HepG2 (cell line): Measurements from ENCODE around the gene EHBP1. TPM values are rescaled to one million over a fixed set of nuclear protein-coding genes. Genes with fewer than 3 reads are reported as not detected.

ENCODE experiments used
- ATAC-seq: fragments of 200-7000 bp; cut with Tn5 transposase; 3 replicates; pipeline ENCODE4 v1.9.1; 2020; ENCODE audit warnings: mild to moderate bottlenecking, moderate library complexity
- BruUV-seq: library from RNA; stranded (reverse); fragments of 400-500 nt; replicated peaks from 2 replicates; lab custom pipeline; 2021; lab: Mats Ljungman, UMichigan
- CTCF ChIA-PET: fragments of 300-600 bp; formaldehyde crosslinking; extraction: SDS; loops from one replicate; lab custom pipeline; 2021; ENCODE audit warnings: low total read pairs, inconsistent platforms, low intra/inter-chr PET ratio; lab: Yijun Ruan, JAX
- POLR2A ChIA-PET: fragments of 350-600 bp; sonication (Branson Sonifier 250); formaldehyde crosslinking; loops from one replicate; lab custom pipeline; 2020; ENCODE audit warnings: antibody characterized with exemption, inconsistent platforms; lab: Yijun Ruan, JAX
- DNase-seq: peaks from one replicate; pipeline ENCODE4 v3.0.0-alpha.2; 2015; ENCODE audit warnings: low spot score
- FAIRE-seq: peaks from 3 replicates; lab custom pipeline; 2011; peaks lifted over from hg19 to GRCh38; lab: Jason Lieb, UNC
- H2AFZ ChIP-seq: one replicate; pipeline ENCODE4 v1.6.1; 2011; ENCODE audit warnings: low read length, inconsistent platforms
- H3K27ac ChIP-seq: fragments of 300-600 bp; 3 replicates; pipeline ENCODE4 v1.8.0; 2011; ENCODE audit warnings: mixed run types, mild to moderate bottlenecking, mixed read lengths, low read length, inconsistent platforms; ENCODE audit not compliant: insufficient read depth; ENCODE audit errors: extremely low read length
- H3K27me3 ChIP-seq, 2 experiments: fragments of 200-600 bp in 1 of 2; 2 replicates in 1 of 2; 3 replicates in 1 of 2; pipeline versions ENCODE4 v1.6.0 to v1.8.0; 2011; ENCODE audit warnings: low read length in 2 of 2, mild to moderate bottlenecking in 2 of 2, moderate library complexity in 2 of 2, inconsistent platforms in 1 of 2; ENCODE audit not compliant: insufficient read depth in 2 of 2, control insufficient read depth in 1 of 2
- H3K36me3 ChIP-seq, 2 experiments: fragments of 200-600 bp in 1 of 2; replicated peaks in 1 of 2; 2 replicates in 1 of 2; 3 replicates in 1 of 2; pipeline versions ENCODE4 v1.5.1 to v1.8.0; 2011; ENCODE audit warnings: low read length in 2 of 2, inconsistent platforms in 1 of 2; ENCODE audit not compliant: insufficient read depth in 2 of 2, control insufficient read depth in 1 of 2
- H3K4me1 ChIP-seq: 2 replicates; pipeline ENCODE4 v1.5.1; 2012; ENCODE audit warnings: low read length, inconsistent platforms; ENCODE audit not compliant: insufficient read depth
- H3K4me2 ChIP-seq: 2 replicates; pipeline ENCODE4 v1.6.0; 2011; ENCODE audit warnings: low read depth, low read length, inconsistent platforms
- H3K4me3 ChIP-seq, 3 experiments: fragments of 200-600 bp in 1 of 3; sonication (generic), shearing (Covaris generic) in 1 of 3; replicated peaks in 1 of 3; 2 replicates each; pipeline ENCODE4 v1.5.1; 2011 to 2016; ENCODE audit warnings: low read length in 3 of 3, inconsistent platforms in 2 of 3, low read depth in 2 of 3, mild to moderate bottlenecking in 2 of 3, control low read depth in 1 of 3, mixed read lengths in 1 of 3; ENCODE audit not compliant: insufficient read depth in 1 of 3
- H3K79me2 ChIP-seq: one replicate; pipeline ENCODE4 v1.6.1; 2011; ENCODE audit warnings: low read length, inconsistent platforms; ENCODE audit not compliant: insufficient read depth
- H3K9ac ChIP-seq: 2 replicates; pipeline ENCODE4 v1.6.0; 2011; ENCODE audit warnings: mild to moderate bottlenecking, low read depth, low read length, inconsistent platforms; ENCODE audit not compliant: insufficient read depth
- H3K9me3 ChIP-seq: 2 replicates; pipeline ENCODE4 v1.5.1; 2012; ENCODE audit warnings: mild to moderate bottlenecking, low read length
- H4K20me1 ChIP-seq: 2 replicates; pipeline ENCODE4 v1.6.0; 2011; ENCODE audit warnings: inconsistent platforms, mild to moderate bottlenecking, low read length, moderate library complexity; ENCODE audit not compliant: insufficient read depth
- ATF1 ChIP-seq: IDR thresholded peaks from 2 replicates; pipeline ENCODE4 v1.6.1; 2016; ENCODE audit warnings: mild to moderate bottlenecking, control low read depth
- BCL6 ChIP-seq: IDR thresholded peaks from 2 replicates; pipeline ENCODE4 v1.6.1; 2016; ENCODE audit warnings: missing genetic modification reagents, missing compliant biosample characterization
- CHD2 ChIP-seq: IDR thresholded peaks from 2 replicates; pipeline ENCODE4 v1.6.1; 2011; ENCODE audit warnings: low read depth, low read length, improper control_type of control experiment
- NFKB2 ChIP-seq: sonication (generic); formaldehyde crosslinking; IDR thresholded peaks from 2 replicates; pipeline ENCODE4 v1.4.0; 2020; ENCODE audit warnings: missing genetic modification reagents, borderline replicate concordance
- ZNF546 ChIP-seq: sonication (generic); formaldehyde crosslinking; conservative IDR thresholded peaks from 2 replicates; pipeline ENCODE4 v1.8.1; 2023; ENCODE audit warnings: mild to moderate bottlenecking, missing genetic modification reagents
- ZNF777 ChIP-seq: sonication (generic); formaldehyde crosslinking; IDR thresholded peaks from 2 replicates; pipeline ENCODE4 v1.4.0; 2020; ENCODE audit warnings: missing genetic modification reagents
- WGBS: methylation state at CpG from one replicate; pipeline ENCODE4 v1.1.6; 2017; ENCODE audit warnings: low lambda C conversion rate; 5-methylcytosine and 5-hydroxymethylcytosine counted together
- in situ Hi-C: cut with HindIII; loops from 2 replicates; pipeline ENCODE4 v1.10.0; 2017; ENCODE audit warnings: low pct_unique_long_range_greater_than_20kb; ENCODE audit not compliant: extremely low pct_ligation_motif_present
- intact Hi-C: fragments of 100-400 bp; cut with micrococcal nuclease; formaldehyde crosslinking; loops from one replicate; pipeline ENCODE4 v1.10.0; 2022; ENCODE audit not compliant: unreplicated experiment
- polyA plus RNA-seq, 8 experiments: library from polyadenylated mRNA; depleted of rRNA in 3 of 8; stranded (reverse) in 7 of 8; unstranded in 1 of 8; fragments of >200 nt; fragmentation: Illumina TruSeq in 4 of 8; extraction: Trizol in 4 of 8; gene quantifications; 2 replicates each; pipeline versions ENCODE4 v1.2.1 to v1.2.3, GENCODE V29; 2011 to 2016; ENCODE audit warnings: low read depth in 4 of 8, missing spikeins in 1 of 8, mixed read lengths in 1 of 8; ENCODE audit not compliant: insufficient read depth in 1 of 8
- total RNA-seq, 5 experiments: library from RNA; depleted of rRNA; stranded (reverse); fragments of >200 nt; fragmentation: Illumina TruSeq; extraction: Trizol; gene quantifications; 2 replicates each; pipeline ENCODE4 v1.2.3, GENCODE V29; 2016; ENCODE audit warnings: low read depth in 1 of 5
- TF ChIP-seq, protein P1 (sequence below): sonication (generic); formaldehyde crosslinking; IDR thresholded peaks from 2 replicates; pipeline ENCODE4 v1.4.0; 2020; ENCODE audit warnings: missing genetic modification reagents, borderline replicate concordance
- TF ChIP-seq, protein P2 (sequence below): sonication (generic); formaldehyde crosslinking; IDR thresholded peaks from 2 replicates; pipeline ENCODE4 v1.5.1; 2020; ENCODE audit warnings: mild to moderate bottlenecking, moderate library complexity, missing genetic modification reagents

Gene EHBP1
- total and polyA plus RNA-seq, 2 of the 13 experiments (the other 11 are each of a cell fraction or from before 2014, with no cell fraction given) = 93.5 to 146 TPM

DNA sequence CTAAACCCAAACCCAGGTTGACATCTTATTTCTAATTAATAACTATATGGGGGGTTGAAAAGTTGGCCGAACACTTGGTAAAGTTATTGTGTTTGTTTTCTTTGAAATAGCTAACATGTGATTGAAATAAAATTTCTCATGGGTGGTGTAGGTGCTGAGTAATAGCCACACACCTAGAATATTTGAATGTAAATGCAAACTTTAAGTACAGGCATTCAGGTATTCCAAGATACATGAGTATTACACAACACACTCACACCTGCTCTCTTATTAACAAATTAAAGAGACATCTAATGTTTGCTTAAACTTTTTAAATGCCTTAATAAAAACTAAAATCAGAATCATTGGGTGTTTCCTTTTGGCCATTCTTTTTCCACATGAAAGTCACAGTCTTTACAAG, 165.5 kb downstream of the EHBP1 start:
- intact Hi-C loops = no loop called here
- ChIA-PET CTCF (no interaction called here), POLR2A (interaction anchor here (0.6 kb wide), 1 partner anchor 9 kb away, joined by 3 read pairs; no protein-coding TSS in a partner anchor)
- FAIRE-seq (no peak), ATAC-seq (no peak), DNase-seq (no peak)
- H3K27me3 ChIP-seq = no peaks in the 10 kb centered on the region
- peaks cover 15% of the 10 kb centered on the region for H3K9me3 ChIP-seq
- H3K36me3 ChIP-seq = peaks cover 27 to 82% of the 10 kb centered on the region in 2 experiments
- H4K20me1 ChIP-seq = no peaks in the 10 kb centered on the region
- 92% methylated on average over 1 of the region's 1 CpG for WGBS
- in situ Hi-C loops = no loop called here
- H3K27ac ChIP-seq = no peak overlapping the region
- no peak overlapping the region for H3K4me2 ChIP-seq
- no peaks in the 10 kb centered on the region for H3K79me2 ChIP-seq
- no peak overlapping the region for H3K9ac ChIP-seq
- no TSS peak for BruUV-seq
- peaks cover 13% of the 10 kb centered on the region for H3K4me1 ChIP-seq
- no peak overlapping the region for H2AFZ ChIP-seq
- H3K4me3 ChIP-seq = no peak overlapping the region
- TF ChIP-seq ZNF546 (CRISPR knock-in tag) (no peak), ATF1 (CRISPR knock-in tag) (no peak), NFKB2 (CRISPR knock-in tag) (no peak), CHD2 (no peak), BCL6 (CRISPR knock-in tag) (no peak), ZNF777 (CRISPR knock-in tag) (no peak)
- TF ChIP-seq, protein P1, sequence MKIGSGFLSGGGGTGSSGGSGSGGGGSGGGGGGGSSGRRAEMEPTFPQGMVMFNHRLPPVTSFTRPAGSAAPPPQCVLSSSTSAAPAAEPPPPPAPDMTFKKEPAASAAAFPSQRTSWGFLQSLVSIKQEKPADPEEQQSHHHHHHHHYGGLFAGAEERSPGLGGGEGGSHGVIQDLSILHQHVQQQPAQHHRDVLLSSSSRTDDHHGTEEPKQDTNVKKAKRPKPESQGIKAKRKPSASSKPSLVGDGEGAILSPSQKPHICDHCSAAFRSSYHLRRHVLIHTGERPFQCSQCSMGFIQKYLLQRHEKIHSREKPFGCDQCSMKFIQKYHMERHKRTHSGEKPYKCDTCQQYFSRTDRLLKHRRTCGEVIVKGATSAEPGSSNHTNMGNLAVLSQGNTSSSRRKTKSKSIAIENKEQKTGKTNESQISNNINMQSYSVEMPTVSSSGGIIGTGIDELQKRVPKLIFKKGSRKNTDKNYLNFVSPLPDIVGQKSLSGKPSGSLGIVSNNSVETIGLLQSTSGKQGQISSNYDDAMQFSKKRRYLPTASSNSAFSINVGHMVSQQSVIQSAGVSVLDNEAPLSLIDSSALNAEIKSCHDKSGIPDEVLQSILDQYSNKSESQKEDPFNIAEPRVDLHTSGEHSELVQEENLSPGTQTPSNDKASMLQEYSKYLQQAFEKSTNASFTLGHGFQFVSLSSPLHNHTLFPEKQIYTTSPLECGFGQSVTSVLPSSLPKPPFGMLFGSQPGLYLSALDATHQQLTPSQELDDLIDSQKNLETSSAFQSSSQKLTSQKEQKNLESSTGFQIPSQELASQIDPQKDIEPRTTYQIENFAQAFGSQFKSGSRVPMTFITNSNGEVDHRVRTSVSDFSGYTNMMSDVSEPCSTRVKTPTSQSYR = no peak
- TF ChIP-seq, protein P2, sequence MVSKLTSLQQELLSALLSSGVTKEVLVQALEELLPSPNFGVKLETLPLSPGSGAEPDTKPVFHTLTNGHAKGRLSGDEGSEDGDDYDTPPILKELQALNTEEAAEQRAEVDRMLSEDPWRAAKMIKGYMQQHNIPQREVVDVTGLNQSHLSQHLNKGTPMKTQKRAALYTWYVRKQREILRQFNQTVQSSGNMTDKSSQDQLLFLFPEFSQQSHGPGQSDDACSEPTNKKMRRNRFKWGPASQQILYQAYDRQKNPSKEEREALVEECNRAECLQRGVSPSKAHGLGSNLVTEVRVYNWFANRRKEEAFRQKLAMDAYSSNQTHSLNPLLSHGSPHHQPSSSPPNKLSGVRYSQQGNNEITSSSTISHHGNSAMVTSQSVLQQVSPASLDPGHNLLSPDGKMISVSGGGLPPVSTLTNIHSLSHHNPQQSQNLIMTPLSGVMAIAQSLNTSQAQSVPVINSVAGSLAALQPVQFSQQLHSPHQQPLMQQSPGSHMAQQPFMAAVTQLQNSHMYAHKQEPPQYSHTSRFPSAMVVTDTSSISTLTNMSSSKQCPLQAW (CRISPR knock-in tag) = no peak
